ENCODE measurements around the gene PARP9. TPM values are rescaled to one million over a fixed set of nuclear protein-coding genes. Genes with fewer than 3 reads are reported as not detected.
"Not testable (repeated sequence)": the region's sequence is repeated elsewhere in the genome, so short reads cannot be mapped to it uniquely, and the experiment has no call there.

The PARP9 gene
- polyA plus RNA-seq, 3 donors: 16.9 to 18.3 (median 17.2) TPM

- no peak for DNase-seq (ENCODE audit: low read depth in 3 of 3, low spot score in 2 of 3)
These were observed 33.9 kb downstream of the PARP9 start for GRCh38 chr3:122530164-122530563.

GRCh38 chr3:122523317-122523716, 40.8 kb downstream of the PARP9 start:
- no peak for DNase-seq (ENCODE audit: low read depth in 3 of 3, low spot score in 2 of 3)

- DNase-seq (ENCODE audit: low read depth in 3 of 3, low spot score in 2 of 3): no peak
These were observed 43.2 kb downstream of the PARP9 start for GRCh38 chr3:122520861-122521260.

GRCh38 chr3:122519693-122520092, 44.4 kb downstream of the PARP9 start:
- no peak for DNase-seq (ENCODE audit: low read depth in 3 of 3, low spot score in 2 of 3)

- DNase-seq (ENCODE audit: low read depth in 3 of 3, low spot score in 2 of 3): no peak
These were observed 47.2 kb downstream of the PARP9 start for GRCh38 chr3:122516846-122517360.

- no peak for DNase-seq (ENCODE audit: low read depth in 3 of 3, low spot score in 2 of 3)
These were observed 48.2 kb downstream of the PARP9 start for GRCh38 chr3:122515870-122516269.

GRCh38 chr3:122515020-122515468, 49.1 kb downstream of the PARP9 start:
- DNase-seq (ENCODE audit: low read depth in 3 of 3, low spot score in 2 of 3): no peak

GRCh38 chr3:122514123-122515019, 49.7 kb downstream of the PARP9 start, which contains the start of gene KPNA1:
KPNA1 (minus strand) TSS chr3:122514939; CDS start chr3:122496565, 18,374 bp downstream.
- DNase-seq (ENCODE audit: low read depth in 3 of 3, low spot score in 2 of 3): peak; percentile 64 to 86 (median 78)

GRCh38 chr3:122513386-122514122, 50.5 kb downstream of the PARP9 start:
- DNase-seq (ENCODE audit: low read depth in 3 of 3, low spot score in 2 of 3): peak in 1 of 3 donors; percentile 53

GRCh38 chr3:122512284-122512683, 51.8 kb downstream of the PARP9 start:
- DNase-seq (ENCODE audit: low read depth in 3 of 3, low spot score in 2 of 3): no peak

- DNase-seq (ENCODE audit: low read depth in 3 of 3, low spot score in 2 of 3): no peak
These were observed 53.1 kb downstream of the PARP9 start for GRCh38 chr3:122510878-122511535.

GRCh38 chr3:122508944-122509343, 55.2 kb downstream of the PARP9 start:
- not testable (repeated sequence) for DNase-seq (ENCODE audit: low read depth in 3 of 3, low spot score in 2 of 3)

- no peak for DNase-seq (ENCODE audit: low read depth in 3 of 3, low spot score in 2 of 3)
These were observed 55.8 kb downstream of the PARP9 start for GRCh38 chr3:122508135-122508914.

- no peak for DNase-seq (ENCODE audit: low read depth in 3 of 3, low spot score in 2 of 3)
These were observed 57.6 kb downstream of the PARP9 start for GRCh38 chr3:122506450-122506849.

- no peak for DNase-seq (ENCODE audit: low read depth in 3 of 3, low spot score in 2 of 3)
These were observed 58.4 kb downstream of the PARP9 start for GRCh38 chr3:122505676-122506075.

- DNase-seq (ENCODE audit: low read depth in 3 of 3, low spot score in 2 of 3): no peak
These were observed 61.2 kb downstream of the PARP9 start for GRCh38 chr3:122502941-122503340.

- DNase-seq (ENCODE audit: low read depth in 3 of 3, low spot score in 2 of 3): no peak
These were observed 62.0 kb downstream of the PARP9 start for GRCh38 chr3:122502139-122502538.

GRCh38 chr3:122500964-122501363, 63.1 kb downstream of the PARP9 start:
- not testable (repeated sequence) for DNase-seq (ENCODE audit: low read depth in 3 of 3, low spot score in 2 of 3)

- no peak for DNase-seq (ENCODE audit: low read depth in 3 of 3, low spot score in 2 of 3)
These were observed 65.9 kb downstream of the PARP9 start for GRCh38 chr3:122498152-122498551.

GRCh38 chr3:122497425-122497824, 66.7 kb downstream of the PARP9 start:
- DNase-seq (ENCODE audit: low read depth in 3 of 3, low spot score in 2 of 3): no peak

Measured in right renal cortex interstitium (tissue), 3 donors.